SHP77 (cell line): Measurements from ENCODE around the gene SPEM3.
"Not testable (repeated sequence)": the region's sequence is repeated elsewhere in the genome, so short reads cannot be mapped to it uniquely, and the experiment has no call there.

Experiments
- DNase-seq, 2 experiments: peaks; one replicate each; lab custom pipeline; 2025; lab: John Stamatoyannopoulos, UW

Gene SPEM3

DNA sequence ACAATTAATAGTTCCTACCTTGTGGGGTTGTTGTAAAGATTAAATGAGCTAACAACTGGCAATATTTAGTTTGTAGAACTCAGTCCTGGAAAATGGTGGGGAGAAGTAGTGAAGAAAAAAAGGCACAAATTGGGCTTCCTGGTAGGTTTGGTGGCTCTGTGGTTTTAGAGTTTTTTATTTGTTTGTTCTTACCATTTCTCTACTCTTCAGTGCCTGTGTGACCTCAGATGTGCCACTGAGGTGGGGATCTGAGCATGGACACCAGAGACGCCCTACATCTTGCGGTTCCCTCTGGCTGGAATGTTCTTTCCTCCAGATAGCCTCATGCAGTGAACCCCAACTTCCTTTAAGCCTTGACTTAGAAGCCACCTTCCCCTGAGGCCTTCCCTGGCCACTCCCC lies 43.1 kb downstream of the SPEM3 start:
- DNase-seq = no peak

DNA sequence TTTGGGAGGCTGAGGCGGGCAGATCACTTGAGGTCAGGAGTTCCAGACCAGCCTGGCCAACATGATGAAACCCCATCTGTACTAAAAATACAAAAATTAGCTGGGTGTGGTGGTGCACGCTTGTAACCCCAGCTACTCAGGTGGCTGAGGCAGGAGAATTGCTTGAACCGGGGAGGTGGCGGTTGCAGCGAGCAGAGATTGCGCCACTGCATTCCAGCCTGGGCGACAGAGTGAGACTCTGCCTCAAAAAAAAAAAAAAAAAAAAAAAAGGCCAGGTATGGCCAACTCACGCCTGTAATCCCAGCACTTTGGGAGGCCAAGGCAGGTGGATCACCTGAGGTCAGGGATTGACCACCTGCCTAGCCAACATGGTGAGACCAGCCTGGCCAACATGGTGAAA lies 46.1 kb downstream of the SPEM3 start:
- not testable (repeated sequence) for DNase-seq

DNA sequence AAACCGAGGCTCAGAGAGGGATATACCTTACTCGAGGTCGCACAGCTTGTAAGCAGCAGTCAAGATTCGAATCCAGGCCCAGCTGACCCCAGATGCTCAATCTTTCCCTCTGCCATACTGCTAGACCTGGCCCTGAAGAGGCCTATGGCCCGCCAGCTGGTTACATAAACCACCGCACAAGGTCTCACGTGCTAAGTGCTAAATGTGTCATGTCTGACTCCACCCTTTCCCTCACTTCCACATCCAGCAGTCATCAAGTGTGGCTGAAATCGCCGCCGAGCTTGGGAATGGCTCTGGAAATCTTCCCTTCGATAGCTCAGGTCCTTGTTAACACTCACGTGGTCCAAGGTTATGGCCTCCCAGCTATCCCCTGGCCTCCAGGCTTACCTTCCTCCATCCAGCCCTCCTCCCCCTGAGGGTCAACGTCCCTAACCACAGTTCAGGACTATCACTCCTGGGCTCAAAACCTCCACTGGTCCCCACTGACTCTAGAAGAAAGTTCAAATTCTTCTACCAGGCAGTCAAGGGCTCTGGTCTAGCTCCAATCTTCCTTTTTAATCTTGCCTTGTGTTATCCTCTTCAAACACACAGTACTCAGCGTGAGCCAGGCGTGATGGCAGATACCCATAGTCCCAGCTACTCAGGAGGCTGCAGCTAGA lies 47.2 kb downstream of the SPEM3 start:
- DNase-seq = no peak

DNA sequence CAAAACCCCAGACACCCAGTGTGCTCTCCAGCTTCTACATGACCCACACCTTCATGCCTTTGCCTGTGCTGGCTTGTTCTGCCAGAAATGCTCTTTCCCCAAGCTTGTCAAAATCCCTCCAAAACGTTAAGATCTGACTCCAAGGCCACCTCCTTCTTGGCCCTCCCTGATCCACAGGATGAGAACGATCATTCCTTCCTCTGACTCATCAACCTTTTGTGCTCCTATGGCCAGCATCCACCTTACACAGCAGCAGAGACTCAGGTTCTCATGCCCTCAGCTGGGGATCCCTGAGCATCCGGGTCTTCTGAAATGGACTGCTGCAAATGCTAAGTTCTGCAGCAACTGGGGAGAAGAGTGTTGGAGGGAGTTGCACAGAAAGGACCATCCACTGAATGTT lies 47.8 kb downstream of the SPEM3 start:
- no peak for DNase-seq

DNA sequence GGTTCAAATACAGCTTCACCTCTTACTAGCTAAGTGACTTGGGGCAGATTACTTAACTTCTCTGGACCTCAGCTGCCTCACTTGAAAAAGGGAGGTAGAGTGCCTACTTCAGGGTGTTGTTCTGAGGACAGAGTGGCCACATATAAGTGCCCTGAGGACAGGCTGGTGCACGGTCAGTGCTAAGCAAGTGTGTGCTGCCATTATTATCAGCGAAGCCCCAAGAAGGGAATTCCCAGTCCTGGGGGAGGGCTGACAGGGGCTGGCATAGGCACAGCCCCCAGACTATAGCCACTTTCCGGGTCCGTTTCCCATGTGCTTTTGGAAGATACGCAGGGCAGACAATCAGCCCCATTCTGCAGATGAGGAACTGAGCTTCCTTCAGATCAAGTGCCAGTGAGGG lies 48.3 kb downstream of the SPEM3 start:
- no peak for DNase-seq

DNA sequence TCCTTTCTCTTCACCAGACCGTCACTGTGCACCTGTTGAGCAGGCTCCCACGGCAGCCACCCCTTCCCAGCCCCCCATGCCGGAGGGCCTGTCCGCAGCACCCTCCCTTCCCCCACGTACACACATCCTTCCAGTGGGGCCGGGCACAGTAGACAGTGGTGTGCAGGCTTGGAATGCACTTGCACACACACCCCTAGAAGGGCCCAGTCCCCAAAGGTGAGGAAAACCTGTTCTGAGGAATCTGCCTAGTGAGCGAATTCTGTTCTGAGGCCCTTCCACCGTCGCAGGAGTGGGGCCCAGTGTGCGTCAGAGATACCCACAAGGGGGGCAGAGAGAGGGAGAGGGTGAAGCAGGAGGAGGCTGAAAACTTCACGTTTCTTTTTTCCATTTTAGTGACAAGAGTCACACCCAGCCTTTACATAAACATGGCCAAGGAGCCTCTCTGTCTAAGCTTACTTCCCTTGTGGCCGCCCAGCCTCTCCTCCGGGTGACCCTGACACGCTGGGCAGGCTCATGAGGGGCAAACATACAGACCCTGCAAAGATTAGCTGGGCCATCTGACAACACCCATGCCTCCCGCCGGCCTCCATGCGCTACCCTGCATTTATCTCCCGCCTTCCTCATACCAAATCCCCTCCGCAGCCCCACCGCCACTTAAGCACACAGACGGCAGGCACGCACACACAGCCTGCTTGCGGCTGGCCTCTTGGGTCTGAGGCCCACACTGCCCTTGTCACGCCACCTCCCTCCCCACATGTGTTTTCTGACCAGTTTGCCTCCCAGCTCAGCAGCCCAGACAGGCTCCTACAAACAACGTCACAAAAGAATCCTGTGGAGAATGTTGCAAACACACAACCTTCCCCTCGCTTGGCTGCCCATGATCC lies 49.0 kb downstream of the SPEM3 start:
- DNase-seq = peak; percentile 38 to 61

DNA sequence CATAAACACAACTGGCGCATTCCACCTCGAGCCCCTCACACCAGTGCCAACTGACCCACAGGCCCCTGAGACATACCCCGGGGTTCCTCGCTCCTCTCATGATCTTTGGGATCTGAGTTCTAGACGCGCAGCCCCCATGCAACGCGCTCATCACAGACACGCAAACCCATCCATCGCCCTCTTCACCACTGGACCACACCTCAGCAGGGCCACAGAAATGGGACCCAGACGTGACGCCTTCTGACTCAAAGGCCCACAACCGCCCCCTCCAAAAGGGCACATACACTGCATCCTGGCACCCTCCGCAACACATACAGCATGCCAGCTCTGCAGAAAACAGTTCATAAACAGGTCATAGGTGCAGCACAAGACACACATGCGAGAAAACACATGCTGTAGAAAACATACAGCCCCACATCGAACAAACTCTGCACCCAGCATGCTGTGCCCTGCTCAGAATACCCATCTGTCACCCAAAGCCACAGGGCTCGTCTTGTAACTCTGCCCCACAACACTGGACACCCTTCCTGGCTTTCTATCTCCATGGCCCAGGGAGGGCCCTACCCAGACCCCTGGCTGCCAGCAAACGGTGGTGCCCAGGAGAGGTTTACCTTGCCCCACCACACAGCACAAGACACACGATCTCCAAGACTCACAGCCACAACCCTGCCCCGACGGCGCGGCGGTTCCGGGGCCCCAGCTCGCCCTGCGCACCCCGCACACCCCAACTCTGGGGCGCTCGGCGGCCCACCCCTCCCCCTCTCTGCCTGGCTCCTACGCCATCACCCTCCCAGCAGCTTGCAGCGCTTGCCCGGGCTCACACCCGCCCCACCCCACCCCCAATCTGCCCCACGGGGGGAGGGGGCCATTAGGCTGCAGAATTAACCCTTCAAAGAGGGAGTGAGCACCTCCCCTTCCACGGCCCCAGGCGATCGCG lies 49.9 kb downstream of the SPEM3 start:
- peak in 1 of 2 experiments; percentile 46 for DNase-seq

DNA sequence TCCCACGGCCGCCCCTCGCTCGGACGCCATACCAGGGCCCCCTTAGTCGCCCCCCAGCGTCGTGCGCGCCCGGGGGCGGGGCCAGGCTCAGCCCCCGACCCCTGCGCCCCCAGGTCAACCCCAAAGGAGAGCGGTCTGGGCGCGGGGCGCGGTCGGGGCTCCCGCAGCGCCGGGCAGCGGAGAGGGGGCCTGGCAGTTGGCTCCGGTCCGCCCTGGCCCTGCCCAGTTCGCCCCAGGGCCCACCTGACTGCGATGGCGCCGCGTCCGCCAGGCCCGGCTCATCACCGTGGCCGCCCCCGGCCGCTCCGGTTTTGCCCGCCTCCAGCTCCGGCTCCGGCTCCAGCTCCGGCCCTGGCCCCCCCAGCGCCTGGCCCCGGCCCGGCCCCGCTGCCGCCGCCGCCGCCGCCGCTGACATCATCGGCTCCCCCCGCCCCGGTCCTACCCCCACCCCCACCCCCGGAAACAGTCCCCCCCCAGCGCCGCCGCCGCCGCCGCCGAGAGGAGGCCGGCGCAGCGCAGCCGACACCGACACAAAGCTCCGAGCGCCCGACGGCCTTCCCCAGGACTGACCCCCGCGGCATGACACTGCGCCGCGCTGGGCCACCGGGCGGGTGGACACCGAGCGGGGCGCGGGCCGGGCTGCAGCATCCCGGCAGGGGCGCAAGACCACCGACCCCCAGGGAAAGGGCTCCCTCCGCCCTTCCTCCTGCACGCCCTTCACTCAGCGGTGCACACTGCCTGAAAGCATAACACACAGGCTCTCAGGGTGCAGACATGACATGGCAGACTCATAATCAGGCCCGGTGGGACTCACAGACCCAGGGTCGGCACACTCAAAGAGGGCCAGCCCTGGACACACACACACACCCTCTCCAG lies 50.8 kb downstream of the SPEM3 start, which contains the start of gene ZBTB4:
ZBTB4 (minus strand) TSS at position 419 of the 876 bp plus-strand sequence. CDS start 12,830 bp downstream, outside the sequence.
- peak; percentile 30 to 59 for DNase-seq

DNA sequence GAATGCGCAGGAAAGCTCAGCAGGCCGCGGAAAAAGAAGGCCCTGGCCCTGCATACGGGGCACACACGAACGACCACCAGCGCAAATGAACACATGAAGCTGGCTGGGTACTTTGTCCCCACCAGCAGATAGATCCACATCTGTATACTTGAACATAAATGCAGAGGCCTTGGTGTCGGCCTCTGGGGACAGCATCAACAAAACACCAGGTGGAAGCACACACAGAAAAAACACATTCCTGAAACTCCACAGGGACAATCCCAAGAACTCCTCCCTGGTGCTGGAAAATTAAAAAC lies 51.4 kb downstream of the SPEM3 start:
- DNase-seq = no peak

DNA sequence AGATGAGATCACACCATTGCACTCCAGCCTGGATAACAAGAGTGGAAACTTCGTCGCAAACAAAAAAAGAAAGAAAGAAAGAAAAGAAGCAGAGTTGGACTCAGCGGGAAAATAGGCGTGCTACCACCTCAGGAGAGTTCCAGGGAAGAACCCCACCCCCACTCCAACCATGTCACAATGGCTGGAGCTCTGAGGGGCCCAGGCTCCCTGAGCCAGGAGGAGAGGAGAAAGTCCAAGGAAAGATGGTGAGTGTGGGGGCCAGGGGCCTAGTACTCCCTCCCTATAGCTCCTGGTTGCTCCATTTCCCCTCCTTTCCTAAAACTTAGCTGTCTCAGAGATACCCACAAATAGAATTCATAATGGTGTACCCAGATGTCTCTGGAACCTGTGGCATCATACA lies 52.6 kb downstream of the SPEM3 start, which contains the start of gene SLC35G6:
SLC35G6 (plus strand) TSS at position 172 of the 400 bp plus-strand sequence; CDS start at position 243, 71 bp downstream.
- not testable (repeated sequence) for DNase-seq

DNA sequence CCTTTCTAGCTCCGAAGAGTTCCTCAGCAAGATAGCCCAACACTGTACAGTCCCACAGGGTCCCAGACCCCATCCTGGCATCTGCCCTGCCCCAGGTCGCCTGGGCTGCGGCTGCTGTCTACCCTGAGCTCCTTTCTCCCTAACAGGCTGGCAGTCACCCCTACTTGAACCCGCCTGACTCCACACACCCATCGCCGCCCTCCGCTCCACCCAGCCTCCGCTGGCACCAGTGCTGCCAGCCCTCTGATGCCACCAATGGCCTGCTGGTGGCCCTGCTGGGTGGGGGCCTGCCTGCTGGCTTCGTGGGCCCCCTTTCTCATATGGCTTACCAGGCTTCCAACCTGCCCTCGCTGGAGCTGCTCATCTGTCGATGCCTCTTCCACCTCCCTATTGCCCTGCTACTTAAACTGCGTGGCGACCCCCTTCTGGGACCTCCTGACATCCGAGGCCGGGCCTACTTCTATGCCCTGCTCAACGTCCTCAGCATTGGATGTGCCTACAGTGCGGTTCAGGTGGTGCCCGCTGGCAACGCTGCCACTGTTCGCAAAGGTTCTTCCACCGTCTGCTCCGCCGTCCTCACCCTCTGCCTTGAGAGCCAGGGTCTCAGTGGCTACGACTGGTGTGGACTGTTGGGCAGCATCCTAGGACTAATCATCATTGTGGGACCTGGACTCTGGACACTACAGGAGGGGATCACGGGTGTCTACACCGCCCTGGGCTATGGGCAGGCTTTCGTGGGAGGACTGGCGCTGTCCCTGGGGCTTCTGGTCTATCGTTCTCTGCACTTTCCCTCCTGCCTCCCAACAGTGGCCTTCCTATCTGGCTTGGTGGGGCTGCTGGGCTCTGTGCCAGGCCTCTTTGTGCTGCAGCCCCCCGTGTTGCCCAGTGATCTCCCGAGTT lies 53.4 kb downstream of the SPEM3 start:
- not testable (repeated sequence) for DNase-seq
